A549 (cell line): Measurements from ENCODE around the gene DLK2.

Experiments used
- BHLHE40 ChIP-seq: IDR thresholded peaks from 2 replicates; pipeline ENCODE4 v1.6.1; 2012; ENCODE audit warnings: low read depth, low read length, inconsistent platforms
- CEBPB ChIP-seq, 2 experiments: fragments of >200 bp in 1 of 2; sonication (Bioruptor Twin) in 1 of 2; formaldehyde crosslinking in 1 of 2; IDR thresholded peaks; 2 replicates each; pipeline ENCODE4 v1.6.1; 2012 to 2016
- CHD2 ChIP-seq: fragments of 150-350 bp; IDR thresholded peaks from 2 replicates; pipeline ENCODE4 v1.6.1; 2014; ENCODE audit warnings: low read length; ENCODE audit not compliant: partially characterized antibody
- CTCF ChIP-seq: fragments of >200 bp; sonication (Bioruptor Twin); formaldehyde crosslinking; IDR thresholded peaks from 3 replicates; pipeline ENCODE4 v1.5.1; 2016
- EP300 ChIP-seq, 2 experiments: fragments of >200 bp; sonication (Bioruptor Twin); formaldehyde crosslinking; IDR thresholded peaks; 2 replicates in 1 of 2; 3 replicates in 1 of 2; pipeline ENCODE4 v1.6.1; 2016 to 2017
- MAZ ChIP-seq: fragments of 150-350 bp; IDR thresholded peaks from 2 replicates; pipeline ENCODE4 v1.6.1; 2014; ENCODE audit warnings: antibody characterized with exemption, low read depth, low read length, borderline replicate concordance
- MYC ChIP-seq: IDR thresholded peaks from 2 replicates; pipeline ENCODE4 v1.6.1; 2012; ENCODE audit warnings: mild to moderate bottlenecking, inconsistent platforms, low read length, improper control_type of control experiment, borderline replicate concordance
- RAD21 ChIP-seq, 2 experiments: fragments of >200 bp in 1 of 2; sonication (Bioruptor Twin) in 1 of 2; formaldehyde crosslinking in 1 of 2; IDR thresholded peaks in 1 of 2; conservative IDR thresholded peaks in 1 of 2; 2 replicates in 1 of 2; 3 replicates in 1 of 2; pipeline ENCODE4 v1.6.1; 2012 to 2018; ENCODE audit warnings: inconsistent platforms in 1 of 2
- SMC3 ChIP-seq: fragments of >200 bp; sonication (Bioruptor Twin); formaldehyde crosslinking; IDR thresholded peaks from 3 replicates; pipeline ENCODE4 v1.6.1; 2018; ENCODE audit warnings: inconsistent platforms
- TF ChIP-seq, protein P1 (sequence below): IDR thresholded peaks from 2 replicates; pipeline ENCODE4 v1.6.1; 2012
- TF ChIP-seq, protein P2 (sequence below): fragments of 150-350 bp; IDR thresholded peaks from 2 replicates; pipeline ENCODE4 v1.6.1; 2014; ENCODE audit warnings: low read depth, mild to moderate bottlenecking, low read length

GRCh38 chr6:43437700-43438099 lies 17.6 kb downstream of the DLK2 start:
- TF ChIP-seq MAZ: no peak
- TF ChIP-seq SMC3: no peak
- TF ChIP-seq CTCF: no peak
- no peak for TF ChIP-seq BHLHE40
- no peak for TF ChIP-seq CEBPB (IDR thresholded peaks at IDR 0.05)
- TF ChIP-seq CHD2: no peak
- no peak for TF ChIP-seq EP300 (IDR thresholded peaks at IDR 0.05)
- no peak for TF ChIP-seq RAD21 (conservative IDR thresholded peaks at IDR 0.05 in 1 of 2, IDR thresholded peaks at IDR 0.05 in 1 of 2)
- TF ChIP-seq, protein P1, sequence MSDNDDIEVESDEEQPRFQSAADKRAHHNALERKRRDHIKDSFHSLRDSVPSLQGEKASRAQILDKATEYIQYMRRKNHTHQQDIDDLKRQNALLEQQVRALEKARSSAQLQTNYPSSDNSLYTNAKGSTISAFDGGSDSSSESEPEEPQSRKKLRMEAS: no peak
- no peak for TF ChIP-seq MYC
- TF ChIP-seq, protein P2, sequence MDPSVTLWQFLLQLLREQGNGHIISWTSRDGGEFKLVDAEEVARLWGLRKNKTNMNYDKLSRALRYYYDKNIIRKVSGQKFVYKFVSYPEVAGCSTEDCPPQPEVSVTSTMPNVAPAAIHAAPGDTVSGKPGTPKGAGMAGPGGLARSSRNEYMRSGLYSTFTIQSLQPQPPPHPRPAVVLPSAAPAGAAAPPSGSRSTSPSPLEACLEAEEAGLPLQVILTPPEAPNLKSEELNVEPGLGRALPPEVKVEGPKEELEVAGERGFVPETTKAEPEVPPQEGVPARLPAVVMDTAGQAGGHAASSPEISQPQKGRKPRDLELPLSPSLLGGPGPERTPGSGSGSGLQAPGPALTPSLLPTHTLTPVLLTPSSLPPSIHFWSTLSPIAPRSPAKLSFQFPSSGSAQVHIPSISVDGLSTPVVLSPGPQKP: no peak
